SU-DHL-6 (cell line): Measurements from ENCODE around the gene CFAP54.

Experiments
- H2AFZ ChIP-seq: fragments of 200-600 bp; sonication (generic); 2 replicates; pipeline ENCODE4 v1.6.1; 2014; ENCODE audit warnings: low read depth, mild to moderate bottlenecking, moderate library complexity, mixed read lengths, antibody characterized with exemption, low read length; ENCODE audit not compliant: severe bottlenecking
- H3F3A ChIP-seq: fragments of 200-600 bp; shearing (Covaris generic); 2 replicates; pipeline ENCODE4 v1.6.0; 2016; ENCODE audit warnings: antibody characterized with exemption, mild to moderate bottlenecking; ENCODE audit not compliant: insufficient read depth
- H3K27ac ChIP-seq: fragments of 200-600 bp; sonication (generic); 2 replicates; pipeline ENCODE4 v1.5.1; 2016; ENCODE audit warnings: low read depth, mild to moderate bottlenecking, low read length, moderate library complexity, mixed read lengths
- H3K27me3 ChIP-seq: fragments of 200-600 bp; sonication (generic), shearing (Covaris generic); 2 replicates; pipeline ENCODE4 v1.6.0; 2014; ENCODE audit warnings: mild to moderate bottlenecking, low read length
- H3K36me3 ChIP-seq: fragments of 200-600 bp; sonication (generic); 2 replicates; pipeline ENCODE4 v1.6.1; 2014; ENCODE audit warnings: mild to moderate bottlenecking, low read length, mixed read lengths
- H3K4me2 ChIP-seq: fragments of 300-600, 200-600 bp; shearing (Covaris generic), sonication (generic); 2 replicates; pipeline ENCODE4 v1.6.0; 2014; ENCODE audit warnings: low read length, low read depth, mild to moderate bottlenecking; ENCODE audit not compliant: poor library complexity, severe bottlenecking
- H3K4me3 ChIP-seq: fragments of 200-600 bp; sonication (generic); 2 replicates; pipeline ENCODE4 v1.5.1; 2014; ENCODE audit warnings: antibody characterized with exemption, low read length, mild to moderate bottlenecking, mixed read lengths; ENCODE audit not compliant: insufficient read depth, poor library complexity, severe bottlenecking
- H3K79me2 ChIP-seq: fragments of 200-600 bp; sonication (generic); 2 replicates; pipeline ENCODE4 v1.6.1; 2014; ENCODE audit warnings: mild to moderate bottlenecking, low read length, moderate library complexity; ENCODE audit not compliant: insufficient read depth
- H3K9ac ChIP-seq: fragments of 200-600 bp; sonication (generic); 2 replicates; pipeline ENCODE4 v1.7.0; 2014; ENCODE audit warnings: mild to moderate bottlenecking, low read length
- H3K9me2 ChIP-seq: fragments of 200-600 bp; sonication (generic); replicated peaks from 2 replicates; pipeline ENCODE4 v1.6.1; 2014; ENCODE audit warnings: low read length; ENCODE audit not compliant: insufficient read depth
- H3K9me3 ChIP-seq: fragments of 200-600 bp; sonication (generic); 2 replicates; pipeline ENCODE4 v1.6.1; 2014; ENCODE audit warnings: low read length, mixed read lengths; ENCODE audit not compliant: insufficient read depth
- H4K20me1 ChIP-seq: fragments of 200-600 bp; sonication (generic); 2 replicates; pipeline ENCODE4 v1.6.1; 2014; ENCODE audit warnings: low read depth, mild to moderate bottlenecking, antibody characterized with exemption, low read length, moderate library complexity, mixed read lengths
- EZH2phosphoT487 ChIP-seq: fragments of 200-600 bp; sonication (generic), shearing (Covaris generic); conservative IDR thresholded peaks from 2 replicates; pipeline ENCODE4 v1.6.1; 2018; ENCODE audit warnings: mild to moderate bottlenecking, antibody characterized with exemption, low read length, moderate library complexity, mixed read lengths
- TF ChIP-seq, protein P1 (sequence below): fragments of 200-600 bp; sonication (generic); IDR thresholded peaks from one replicate; pipeline ENCODE4 v1.5.1; 2017; ENCODE audit warnings: antibody characterized with exemption, mild to moderate bottlenecking, low read length, moderate library complexity; ENCODE audit not compliant: insufficient read depth, poor library complexity, severe bottlenecking

CFAP54 gene

DNA sequence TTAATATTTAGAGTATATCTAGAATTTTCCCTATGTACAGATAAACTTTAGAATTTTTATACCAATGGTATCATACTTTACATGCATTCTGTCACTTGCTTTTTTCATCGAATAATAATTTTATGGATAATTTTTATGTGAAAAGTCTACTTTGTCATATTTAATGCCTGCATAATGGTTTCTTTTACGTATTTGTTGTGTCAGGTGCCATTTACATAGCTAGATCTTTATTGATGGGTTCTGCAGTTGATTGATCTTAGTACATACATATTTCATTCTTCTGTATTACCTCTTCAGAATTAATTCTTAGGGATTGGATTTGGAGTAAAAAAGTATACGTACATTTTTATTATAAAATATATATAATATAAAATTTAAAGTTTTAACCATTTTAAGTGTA, 340.0 kb downstream of the CFAP54 start:
- Histone ChIP-seq H3K4me3 (no peak overlapping the region), H4K20me1 (no peaks in the 10 kb centered on the region), H3K27me3 (no peaks in the 10 kb centered on the region), H2AFZ (no peak overlapping the region), H3K9me2 (no peaks in the 10 kb centered on the region), H3F3A (no peaks in the 10 kb centered on the region), H3K4me2 (no peak overlapping the region), H3K36me3 (no peaks in the 10 kb centered on the region), H3K27ac (no peak overlapping the region), H3K9me3 (no peaks in the 10 kb centered on the region), H3K9ac (no peak overlapping the region), H3K79me2 (no peaks in the 10 kb centered on the region)
- TF ChIP-seq, protein P1, sequence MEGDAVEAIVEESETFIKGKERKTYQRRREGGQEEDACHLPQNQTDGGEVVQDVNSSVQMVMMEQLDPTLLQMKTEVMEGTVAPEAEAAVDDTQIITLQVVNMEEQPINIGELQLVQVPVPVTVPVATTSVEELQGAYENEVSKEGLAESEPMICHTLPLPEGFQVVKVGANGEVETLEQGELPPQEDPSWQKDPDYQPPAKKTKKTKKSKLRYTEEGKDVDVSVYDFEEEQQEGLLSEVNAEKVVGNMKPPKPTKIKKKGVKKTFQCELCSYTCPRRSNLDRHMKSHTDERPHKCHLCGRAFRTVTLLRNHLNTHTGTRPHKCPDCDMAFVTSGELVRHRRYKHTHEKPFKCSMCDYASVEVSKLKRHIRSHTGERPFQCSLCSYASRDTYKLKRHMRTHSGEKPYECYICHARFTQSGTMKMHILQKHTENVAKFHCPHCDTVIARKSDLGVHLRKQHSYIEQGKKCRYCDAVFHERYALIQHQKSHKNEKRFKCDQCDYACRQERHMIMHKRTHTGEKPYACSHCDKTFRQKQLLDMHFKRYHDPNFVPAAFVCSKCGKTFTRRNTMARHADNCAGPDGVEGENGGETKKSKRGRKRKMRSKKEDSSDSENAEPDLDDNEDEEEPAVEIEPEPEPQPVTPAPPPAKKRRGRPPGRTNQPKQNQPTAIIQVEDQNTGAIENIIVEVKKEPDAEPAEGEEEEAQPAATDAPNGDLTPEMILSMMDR = no peak
- TF ChIP-seq EZH2phosphoT487 = no peak

DNA sequence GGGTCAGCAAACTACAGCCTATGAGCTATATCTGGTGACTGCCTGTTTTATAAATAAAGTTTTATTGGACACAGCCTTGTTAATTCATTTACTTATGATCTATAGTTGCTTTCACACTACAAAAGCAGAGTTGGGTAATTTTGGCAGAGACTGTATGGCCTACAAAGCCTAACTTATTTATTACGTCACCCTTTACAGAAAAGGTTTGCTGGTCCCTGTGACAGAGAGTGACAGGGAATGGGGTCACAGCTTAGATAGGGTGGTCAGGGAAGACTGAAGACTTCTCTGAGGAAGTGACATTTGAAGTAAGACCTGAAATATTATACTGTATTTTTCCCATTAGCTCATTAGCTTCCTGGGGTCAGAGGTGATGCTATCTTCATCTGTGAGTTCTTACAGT, 342.0 kb downstream of the CFAP54 start:
- H3K79me2 ChIP-seq = no peaks in the 10 kb centered on the region
- no peaks in the 10 kb centered on the region for H3K9me3 ChIP-seq
- no peaks in the 10 kb centered on the region for H3K9me2 ChIP-seq
- H3K9ac ChIP-seq = no peak overlapping the region
- no peak overlapping the region for H3K4me3 ChIP-seq
- H3K4me2 ChIP-seq = no peak overlapping the region
- TF ChIP-seq, protein P1 = no peak
- no peak for TF ChIP-seq EZH2phosphoT487
- no peaks in the 10 kb centered on the region for H4K20me1 ChIP-seq
- no peaks in the 10 kb centered on the region for H3K27me3 ChIP-seq
- H3F3A ChIP-seq = no peaks in the 10 kb centered on the region
- no peaks in the 10 kb centered on the region for H3K36me3 ChIP-seq
- no peak overlapping the region for H2AFZ ChIP-seq
- no peak overlapping the region for H3K27ac ChIP-seq

DNA sequence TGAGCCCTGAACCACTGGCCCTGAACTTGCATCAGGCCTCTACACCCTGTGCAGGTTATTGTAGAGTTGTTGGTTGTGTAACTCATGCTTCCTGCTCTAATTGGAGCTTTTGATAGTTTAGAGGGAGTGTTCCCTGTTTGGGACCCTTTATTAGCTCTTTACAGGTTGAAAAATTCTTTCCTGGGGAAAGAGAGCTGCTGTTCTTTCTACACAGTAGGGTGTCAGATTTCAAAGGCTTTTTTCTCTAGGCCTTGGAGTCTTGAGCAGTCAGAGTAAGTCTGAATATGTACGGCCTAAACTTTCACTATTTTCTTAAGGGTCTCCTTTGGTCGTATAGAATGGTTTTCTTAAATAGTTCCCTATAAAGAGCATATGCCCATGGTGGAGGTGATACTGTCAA, 356.9 kb downstream of the CFAP54 start:
- Histone ChIP-seq H3K27me3 (no peaks in the 10 kb centered on the region), H3K36me3 (no peaks in the 10 kb centered on the region), H3K4me2 (no peak overlapping the region), H3F3A (no peaks in the 10 kb centered on the region), H3K4me3 (no peak overlapping the region), H3K27ac (no peak overlapping the region), H3K9ac (no peak overlapping the region), H2AFZ (no peak overlapping the region), H4K20me1 (no peaks in the 10 kb centered on the region), H3K9me3 (no peaks in the 10 kb centered on the region), H3K79me2 (no peaks in the 10 kb centered on the region), H3K9me2 (no peaks in the 10 kb centered on the region)
- no peak for TF ChIP-seq EZH2phosphoT487
- TF ChIP-seq, protein P1 = no peak
